ENCODE measurements around the gene CDH22.

DNA sequence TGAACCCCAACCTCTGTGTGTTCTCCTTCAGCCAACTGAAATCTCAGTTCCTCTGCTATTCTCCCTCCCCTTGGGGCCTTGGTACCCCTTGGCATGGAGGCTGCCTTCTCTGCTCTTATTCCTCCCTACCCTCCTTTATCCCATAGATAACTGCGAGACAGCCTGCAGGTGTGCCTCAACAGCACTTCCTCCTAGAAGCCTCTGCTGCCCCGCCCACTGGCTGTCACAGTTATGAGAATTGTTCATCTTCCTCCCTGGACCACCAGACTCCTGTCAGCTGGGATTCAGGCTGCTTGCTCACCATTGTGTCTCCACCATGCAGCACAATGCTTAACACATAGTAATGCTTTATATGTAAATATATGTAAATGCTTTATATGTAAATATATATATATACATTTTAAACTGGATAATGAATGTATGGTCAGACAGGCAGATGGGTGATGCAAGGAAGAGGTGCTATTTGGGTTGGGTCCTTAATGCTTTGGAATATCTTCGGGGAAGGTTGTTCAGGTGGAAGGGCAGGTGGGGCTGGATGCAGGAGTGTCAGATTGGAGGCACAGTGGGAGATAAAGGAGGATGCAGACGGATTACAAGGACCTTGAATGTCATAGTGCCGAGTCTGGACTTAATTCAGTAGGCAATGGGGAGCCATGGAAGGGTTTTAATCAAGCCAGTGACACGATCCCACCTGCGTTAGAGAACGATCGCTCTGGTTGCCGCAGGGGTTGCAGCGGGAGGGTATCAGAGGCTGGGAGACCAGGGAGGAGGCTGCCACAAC lies 4.9 kb downstream of the CDH22 start:
- TF ChIP-seq POLR2A (IDR thresholded peaks at IDR 0.05) = no peak
- TF ChIP-seq, protein P1, sequence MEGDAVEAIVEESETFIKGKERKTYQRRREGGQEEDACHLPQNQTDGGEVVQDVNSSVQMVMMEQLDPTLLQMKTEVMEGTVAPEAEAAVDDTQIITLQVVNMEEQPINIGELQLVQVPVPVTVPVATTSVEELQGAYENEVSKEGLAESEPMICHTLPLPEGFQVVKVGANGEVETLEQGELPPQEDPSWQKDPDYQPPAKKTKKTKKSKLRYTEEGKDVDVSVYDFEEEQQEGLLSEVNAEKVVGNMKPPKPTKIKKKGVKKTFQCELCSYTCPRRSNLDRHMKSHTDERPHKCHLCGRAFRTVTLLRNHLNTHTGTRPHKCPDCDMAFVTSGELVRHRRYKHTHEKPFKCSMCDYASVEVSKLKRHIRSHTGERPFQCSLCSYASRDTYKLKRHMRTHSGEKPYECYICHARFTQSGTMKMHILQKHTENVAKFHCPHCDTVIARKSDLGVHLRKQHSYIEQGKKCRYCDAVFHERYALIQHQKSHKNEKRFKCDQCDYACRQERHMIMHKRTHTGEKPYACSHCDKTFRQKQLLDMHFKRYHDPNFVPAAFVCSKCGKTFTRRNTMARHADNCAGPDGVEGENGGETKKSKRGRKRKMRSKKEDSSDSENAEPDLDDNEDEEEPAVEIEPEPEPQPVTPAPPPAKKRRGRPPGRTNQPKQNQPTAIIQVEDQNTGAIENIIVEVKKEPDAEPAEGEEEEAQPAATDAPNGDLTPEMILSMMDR (IDR thresholded peaks at IDR 0.05 in 8 of 11, conservative IDR thresholded peaks at IDR 0.05 in 3 of 11) = no peak
- TF ChIP-seq POLR2AphosphoS5 (IDR thresholded peaks at IDR 0.05) = no peak

Measured in spleen (tissue), 7 donors.